ENCODE data around the gene ZFYVE9.
"Not testable (repeated sequence)": the region's sequence is repeated elsewhere in the genome, so short reads cannot be mapped to it uniquely, and the experiment has no call there.

- TF ChIP-seq, protein P1, sequence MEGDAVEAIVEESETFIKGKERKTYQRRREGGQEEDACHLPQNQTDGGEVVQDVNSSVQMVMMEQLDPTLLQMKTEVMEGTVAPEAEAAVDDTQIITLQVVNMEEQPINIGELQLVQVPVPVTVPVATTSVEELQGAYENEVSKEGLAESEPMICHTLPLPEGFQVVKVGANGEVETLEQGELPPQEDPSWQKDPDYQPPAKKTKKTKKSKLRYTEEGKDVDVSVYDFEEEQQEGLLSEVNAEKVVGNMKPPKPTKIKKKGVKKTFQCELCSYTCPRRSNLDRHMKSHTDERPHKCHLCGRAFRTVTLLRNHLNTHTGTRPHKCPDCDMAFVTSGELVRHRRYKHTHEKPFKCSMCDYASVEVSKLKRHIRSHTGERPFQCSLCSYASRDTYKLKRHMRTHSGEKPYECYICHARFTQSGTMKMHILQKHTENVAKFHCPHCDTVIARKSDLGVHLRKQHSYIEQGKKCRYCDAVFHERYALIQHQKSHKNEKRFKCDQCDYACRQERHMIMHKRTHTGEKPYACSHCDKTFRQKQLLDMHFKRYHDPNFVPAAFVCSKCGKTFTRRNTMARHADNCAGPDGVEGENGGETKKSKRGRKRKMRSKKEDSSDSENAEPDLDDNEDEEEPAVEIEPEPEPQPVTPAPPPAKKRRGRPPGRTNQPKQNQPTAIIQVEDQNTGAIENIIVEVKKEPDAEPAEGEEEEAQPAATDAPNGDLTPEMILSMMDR (CRISPR knock-in tag; IDR thresholded peaks at IDR 0.05) = not testable (repeated sequence)
- TF ChIP-seq SAFB2 (CRISPR knock-in tag; IDR thresholded peaks at IDR 0.05; ENCODE audit: borderline replicate concordance, low read depth); RXRA (CRISPR knock-in tag; IDR thresholded peaks at IDR 0.05); POLR2A (IDR thresholded peaks at IDR 0.05; ENCODE audit: insufficient read depth in 1 of 2, low read depth in 2 of 2, low read length in 2 of 2); BRF2 (CRISPR knock-in tag; IDR thresholded peaks at IDR 0.05); BORCS8-MEF2B (CRISPR knock-in tag; IDR thresholded peaks at IDR 0.05); SRF (IDR thresholded peaks at IDR 0.05; ENCODE audit: low read depth, low read length); FOXK2 (IDR thresholded peaks at IDR 0.05); PBX3 (CRISPR knock-in tag; IDR thresholded peaks at IDR 0.05; ENCODE audit: borderline replicate concordance): not testable (repeated sequence)
Measured at GRCh38 chr1:52369851-52370250, 228.0 kb downstream of the ZFYVE9 start.

Measured in HepG2 (cell line).